Activated T-cell treated with anti-CD3 and anti-CD28 coated beads, Interleukin-2, amount 50 U/mL, for 1 hour (primary cell): ENCODE results near the gene COL2A1.
A peak's percentile ranks its signal among the peaks of the same experiment; 100 is the strongest.

Experiments
- DNase-seq: peaks from one replicate; pipeline ENCODE4 v3.0.0-alpha.2; 2020

COL2A1 gene

DNA sequence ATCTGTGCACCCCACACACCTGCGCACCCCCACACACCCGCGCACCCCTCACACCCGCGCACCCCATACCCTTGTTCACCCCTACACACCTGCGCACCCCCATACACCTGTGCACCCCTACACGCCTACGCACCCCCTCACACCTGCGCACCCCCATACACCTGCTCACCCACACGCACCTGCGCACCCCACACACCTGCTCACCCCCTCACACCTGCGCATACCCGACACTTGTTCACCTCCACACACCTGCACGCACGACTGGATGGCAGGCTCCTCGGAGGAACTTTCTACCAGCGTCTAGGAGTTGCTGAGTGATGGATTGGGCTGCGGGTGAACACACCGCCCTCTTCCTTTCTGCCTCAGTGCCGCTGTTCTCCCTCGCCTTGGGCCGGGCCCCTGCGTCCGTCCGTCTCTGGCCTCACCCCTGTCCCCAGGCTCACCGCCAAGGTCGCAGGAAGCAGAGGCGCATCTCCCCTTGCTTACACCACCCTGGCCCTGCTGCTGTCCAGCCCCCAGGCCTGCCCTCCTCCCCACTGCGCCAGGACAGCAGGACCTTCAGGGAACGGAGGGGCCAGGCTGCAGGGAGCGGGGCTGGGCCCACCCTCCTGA is 61.6 kb downstream of the COL2A1 start:
- DNase-seq = no peak

DNA sequence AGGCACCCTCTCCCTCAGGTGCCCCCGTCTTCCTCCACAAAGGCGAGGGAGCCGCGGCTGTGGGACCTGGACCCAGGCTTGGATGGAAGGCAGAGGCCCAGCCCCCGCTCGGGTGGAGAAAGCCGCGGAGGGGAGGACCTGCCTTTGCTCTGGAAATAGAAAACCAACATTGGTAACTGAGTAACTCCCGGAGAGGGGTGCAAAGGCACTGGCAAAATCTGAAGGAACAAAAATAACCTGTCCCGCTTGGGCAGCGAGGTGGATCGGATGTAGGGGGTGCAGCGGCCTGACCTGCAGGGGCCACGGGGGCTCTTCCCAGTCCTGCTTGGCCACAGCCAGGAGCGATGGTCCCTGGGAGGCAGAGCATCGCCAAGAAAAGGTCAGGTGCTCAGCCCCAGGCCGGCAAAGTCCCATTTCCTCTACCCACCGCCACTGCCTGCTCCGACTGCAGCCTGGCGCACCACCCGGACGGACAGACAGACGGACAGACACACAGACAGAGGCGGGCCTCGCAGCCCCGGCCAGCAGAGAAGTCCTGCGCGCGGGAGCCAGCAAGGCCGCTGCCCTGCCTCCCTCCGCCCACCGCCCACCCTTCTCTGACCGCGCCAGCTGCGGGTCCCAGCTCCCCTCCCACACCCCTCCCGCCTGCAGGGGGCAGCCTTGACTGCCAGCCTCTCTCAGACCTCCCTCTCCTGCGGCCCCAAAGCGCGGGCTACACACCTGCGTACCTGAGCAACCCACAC is 62.2 kb downstream of the COL2A1 start:
- DNase-seq = peak; percentile 55

DNA sequence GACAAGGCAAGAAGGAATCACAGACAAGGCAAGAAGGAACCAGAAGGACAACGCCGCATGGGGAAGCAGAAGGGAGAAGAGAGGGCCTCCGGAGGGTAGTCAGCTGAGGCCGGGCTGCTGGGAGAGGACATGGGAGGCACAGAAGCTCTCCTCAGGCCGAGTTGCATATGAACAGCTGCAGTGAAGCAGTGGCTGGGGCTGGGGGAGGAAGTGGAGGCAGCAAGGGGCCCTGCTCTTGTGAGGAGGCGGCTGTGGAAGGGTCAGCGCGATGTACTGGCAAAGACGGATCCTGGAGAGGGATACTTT is 62.8 kb downstream of the COL2A1 start:
- DNase-seq = no peak

DNA sequence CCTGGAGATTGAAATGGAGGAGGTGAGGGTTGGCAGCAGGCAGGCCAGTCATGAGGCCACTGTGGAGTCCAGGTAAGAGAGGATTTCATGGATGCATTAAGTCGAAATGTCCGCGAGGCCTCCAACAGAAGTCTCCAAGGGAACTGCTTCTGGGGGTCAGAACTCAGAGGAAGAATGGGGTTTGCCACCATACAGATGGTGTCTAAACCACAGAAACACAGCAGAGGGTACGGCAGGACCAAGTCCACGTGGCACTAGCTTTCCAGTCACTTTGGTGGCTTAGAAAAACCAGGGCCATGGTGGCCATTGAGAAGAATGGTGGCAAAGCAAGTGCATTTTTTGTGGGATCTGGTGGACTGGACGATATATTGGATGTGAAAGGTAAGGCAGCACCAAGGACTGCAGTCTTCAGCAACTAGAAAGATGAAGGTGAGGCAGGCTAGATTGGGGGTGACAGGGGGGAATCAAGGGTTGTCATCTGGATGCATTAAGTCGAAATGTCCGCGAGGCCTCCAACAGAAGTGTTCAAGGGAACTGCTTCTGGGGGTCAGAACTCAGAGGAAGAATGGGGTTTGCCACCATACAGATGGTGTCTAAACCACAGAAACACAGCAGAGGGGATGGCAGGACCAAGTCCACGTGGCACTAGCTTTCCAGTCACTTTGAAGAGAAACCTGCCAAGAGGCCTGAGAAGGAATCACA is 63.4 kb downstream of the COL2A1 start:
- DNase-seq = no peak

DNA sequence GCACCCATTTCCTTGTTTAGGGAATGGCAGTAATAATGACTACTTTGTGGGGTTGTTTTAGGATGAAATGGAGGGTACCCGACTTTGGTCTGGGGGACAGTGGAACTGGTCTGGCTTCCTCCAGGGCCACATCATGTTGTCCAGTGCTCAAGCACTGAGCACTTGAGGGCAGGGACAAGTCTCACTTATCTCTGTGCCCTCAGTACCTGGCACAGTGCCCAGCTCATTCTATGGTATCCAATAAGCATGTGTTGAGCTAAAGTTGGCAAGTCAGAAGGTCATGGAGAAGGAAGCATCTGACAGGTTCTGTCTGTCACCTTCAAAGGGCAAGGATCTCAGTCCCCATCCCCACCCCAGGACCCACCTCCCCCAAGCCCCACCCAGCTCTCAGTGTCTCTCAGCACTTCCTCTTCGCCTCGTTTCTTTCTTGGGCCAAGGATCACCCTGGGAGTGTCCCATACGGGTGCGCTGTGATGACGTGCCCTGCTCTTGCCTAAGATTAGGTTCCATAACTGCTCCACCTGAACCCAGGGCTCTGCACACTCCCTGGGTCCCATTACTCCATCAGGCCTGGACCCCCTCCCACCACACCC is 65.2 kb downstream of the COL2A1 start:
- DNase-seq = no peak

DNA sequence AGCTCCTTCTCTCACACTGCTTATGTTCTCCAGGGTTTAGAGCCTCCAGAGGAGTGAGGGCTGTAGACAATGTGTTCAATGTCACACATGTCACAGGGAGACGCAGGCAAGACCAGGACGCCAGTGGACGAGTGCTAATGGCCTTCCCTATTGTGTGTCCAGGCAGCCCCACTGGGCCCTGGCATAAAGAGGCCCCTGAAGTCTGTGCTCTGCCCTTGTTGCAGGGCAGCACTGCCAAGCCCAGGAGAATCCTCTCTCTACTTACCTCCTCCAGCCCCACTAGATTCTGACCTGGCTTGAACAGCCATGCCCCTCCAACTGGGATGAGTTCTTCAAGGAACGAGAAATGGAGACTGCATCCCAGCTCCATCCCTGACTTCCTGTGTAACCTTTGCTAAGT is 65.7 kb downstream of the COL2A1 start:
- no peak for DNase-seq

DNA sequence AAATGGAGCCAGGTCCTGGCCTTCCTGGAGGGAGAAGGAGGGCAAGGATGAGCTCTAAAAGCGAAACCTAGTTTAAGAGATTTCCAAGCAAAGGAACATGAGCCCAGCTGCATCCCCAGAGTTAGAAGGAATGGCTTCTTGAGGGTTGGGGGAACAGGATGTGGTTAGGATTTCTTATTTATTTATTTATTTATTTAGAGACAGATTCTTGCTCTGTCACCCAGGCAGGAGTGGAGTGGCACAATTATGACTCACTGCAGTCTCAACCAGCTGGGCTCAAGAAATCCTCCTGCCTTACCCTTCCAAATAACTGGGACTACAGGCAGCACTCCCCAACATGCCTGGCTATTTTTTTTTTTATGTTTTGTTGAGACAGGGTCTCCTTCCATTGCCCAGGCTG is 66.2 kb downstream of the COL2A1 start:
- DNase-seq = no peak

DNA sequence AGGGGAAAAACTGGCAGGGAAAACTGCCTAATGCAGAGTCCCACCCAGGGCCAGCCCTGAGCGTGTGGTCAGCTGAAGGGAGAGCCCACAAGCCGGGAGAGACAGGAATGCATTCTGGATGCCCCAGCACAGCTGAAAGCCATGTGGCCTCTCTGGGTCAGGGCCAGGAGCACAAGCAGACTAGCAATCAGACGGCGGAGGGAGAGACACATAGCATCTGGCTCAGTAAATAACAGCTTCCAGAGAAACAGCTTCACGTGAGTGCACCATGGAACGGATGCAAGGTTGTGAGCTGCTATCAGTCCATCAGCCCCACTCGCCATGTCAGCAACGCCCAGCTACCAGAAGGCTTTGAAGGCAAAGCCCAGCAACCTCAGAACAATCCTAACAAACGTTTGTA is 69.1 kb downstream of the COL2A1 start:
- no peak for DNase-seq

DNA sequence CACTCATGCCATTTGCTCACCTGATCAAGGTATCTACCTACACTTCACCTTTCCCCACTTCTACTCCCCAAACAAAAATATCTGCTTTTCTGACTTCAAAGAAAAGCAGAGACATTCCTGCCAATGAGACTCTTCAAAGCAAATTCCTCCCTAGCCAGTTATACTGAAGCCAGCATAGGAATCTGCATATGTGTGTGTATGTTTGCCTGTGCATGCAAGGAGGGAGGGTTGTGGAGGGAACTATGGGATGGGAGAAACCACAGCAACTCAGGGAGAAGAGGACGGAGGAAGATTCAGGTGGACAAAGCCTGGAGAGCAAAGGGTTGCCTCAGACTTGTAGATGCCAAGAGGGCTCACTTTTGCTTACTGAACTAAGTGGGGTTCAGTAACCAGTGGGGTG is 73.1 kb downstream of the COL2A1 start:
- no peak for DNase-seq

DNA sequence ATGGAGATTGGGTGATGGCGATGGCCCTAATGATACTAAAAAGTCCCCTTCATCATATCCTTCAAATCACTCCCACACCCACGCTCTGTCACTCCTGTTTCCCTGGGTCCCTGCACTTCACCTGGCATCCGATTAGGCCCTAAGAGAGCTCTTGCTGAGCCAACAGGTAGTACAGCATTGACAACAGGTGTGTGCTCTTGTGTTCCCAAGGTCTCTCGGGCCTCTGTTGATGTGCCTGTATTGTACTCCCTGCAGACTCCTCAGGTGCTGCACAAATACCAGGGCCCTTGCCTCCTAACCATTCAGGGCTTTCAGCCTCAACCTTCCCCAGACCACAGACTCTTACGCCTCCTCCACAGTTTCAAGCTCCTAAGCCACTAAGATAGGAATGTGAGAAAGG is 73.6 kb downstream of the COL2A1 start:
- no peak for DNase-seq

DNA sequence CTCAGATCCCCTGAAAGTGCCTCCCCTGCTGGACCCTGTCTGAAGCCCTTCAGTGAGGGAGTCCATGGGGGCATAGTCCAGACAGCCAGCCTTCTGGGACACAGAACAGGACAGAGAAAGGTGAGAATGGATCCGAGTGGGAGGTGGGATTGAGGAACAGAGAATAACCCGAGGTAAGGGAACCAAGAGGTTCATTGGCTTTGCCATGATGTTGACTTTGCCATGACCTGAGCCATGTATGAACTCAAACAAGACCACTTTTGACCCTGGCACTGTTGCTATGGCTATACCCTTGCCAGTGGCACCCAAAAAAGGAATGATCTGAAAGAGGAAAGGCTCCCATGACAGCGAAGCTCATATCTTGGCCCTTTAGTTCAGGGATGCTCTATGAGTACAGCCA is 76.9 kb downstream of the COL2A1 start:
- DNase-seq = no peak
